ENCODE measurements around the gene FGD4.

FGD4 gene

GRCh38 chr12:32546272-32546671 is 146.9 kb downstream of the FGD4 start:
- no peak overlapping the region for H2AFZ ChIP-seq
- no peaks in the 10 kb centered on the region for H3K36me3 ChIP-seq (ENCODE audit: control insufficient read depth, insufficient read depth, low read length)
- H3K4me1 ChIP-seq: peaks cover 61% of the 10 kb centered on the region
- no peak for TF ChIP-seq CTCF (IDR thresholded peaks at IDR 0.05)
- peaks cover 24% of the 10 kb centered on the region for H3K79me2 ChIP-seq
- H3K9me3 ChIP-seq (ENCODE audit: control insufficient read depth, low read length): no peaks in the 10 kb centered on the region
- H3K4me2 ChIP-seq (ENCODE audit: low read length): peak overlapping the region; percentile 18
- H3K27me3 ChIP-seq (ENCODE audit: control insufficient read depth, insufficient read depth, low read length): no peaks in the 10 kb centered on the region
- no peak overlapping the region for H3K9ac ChIP-seq
- H3K27ac ChIP-seq: peak overlapping the region; percentile 58
- H3K4me3 ChIP-seq (ENCODE audit: low read depth, low read length): no peak overlapping the region

GRCh38 chr12:32548691-32549281 is 149.4 kb downstream of the FGD4 start:
- H3K9ac ChIP-seq: no peak overlapping the region
- no peaks in the 10 kb centered on the region for H3K27me3 ChIP-seq (ENCODE audit: control insufficient read depth, insufficient read depth, low read length)
- H3K4me3 ChIP-seq (ENCODE audit: low read depth, low read length): no peak overlapping the region
- TF ChIP-seq CTCF (IDR thresholded peaks at IDR 0.05): no peak
- peak overlapping the region; percentile 69 for H3K27ac ChIP-seq
- H3K9me3 ChIP-seq (ENCODE audit: control insufficient read depth, low read length): no peaks in the 10 kb centered on the region
- H3K4me2 ChIP-seq (ENCODE audit: low read length): peak overlapping the region; percentile 5
- H2AFZ ChIP-seq: peak overlapping the region; percentile 58
- peaks cover 43% of the 10 kb centered on the region for H3K4me1 ChIP-seq
- no peaks in the 10 kb centered on the region for H3K36me3 ChIP-seq (ENCODE audit: control insufficient read depth, insufficient read depth, low read length)
- peaks cover 27% of the 10 kb centered on the region for H3K79me2 ChIP-seq

GRCh38 chr12:32549675-32550079 is 150.3 kb downstream of the FGD4 start:
- H3K9ac ChIP-seq: no peak overlapping the region
- H3K27ac ChIP-seq: peak overlapping the region; percentile 69
- peak overlapping the region; percentile 58 for H2AFZ ChIP-seq
- H3K27me3 ChIP-seq (ENCODE audit: control insufficient read depth, insufficient read depth, low read length): no peaks in the 10 kb centered on the region
- no peak overlapping the region for H3K4me3 ChIP-seq (ENCODE audit: low read depth, low read length)
- peaks cover 22% of the 10 kb centered on the region for H3K79me2 ChIP-seq
- H3K4me1 ChIP-seq: peaks cover 43% of the 10 kb centered on the region
- no peaks in the 10 kb centered on the region for H3K9me3 ChIP-seq (ENCODE audit: control insufficient read depth, low read length)
- TF ChIP-seq CTCF (IDR thresholded peaks at IDR 0.05): no peak
- no peaks in the 10 kb centered on the region for H3K36me3 ChIP-seq (ENCODE audit: control insufficient read depth, insufficient read depth, low read length)
- peak overlapping the region; percentile 5 for H3K4me2 ChIP-seq (ENCODE audit: low read length)

GRCh38 chr12:32551058-32551457 is 151.7 kb downstream of the FGD4 start:
- H3K4me3 ChIP-seq (ENCODE audit: low read depth, low read length): no peak overlapping the region
- H3K9me3 ChIP-seq (ENCODE audit: control insufficient read depth, low read length): no peaks in the 10 kb centered on the region
- no peak overlapping the region for H3K27ac ChIP-seq
- H3K9ac ChIP-seq: no peak overlapping the region
- H3K27me3 ChIP-seq (ENCODE audit: control insufficient read depth, insufficient read depth, low read length): no peaks in the 10 kb centered on the region
- no peak overlapping the region for H3K4me2 ChIP-seq (ENCODE audit: low read length)
- no peak for TF ChIP-seq CTCF (IDR thresholded peaks at IDR 0.05)
- H3K36me3 ChIP-seq (ENCODE audit: control insufficient read depth, insufficient read depth, low read length): no peaks in the 10 kb centered on the region
- peaks cover 39% of the 10 kb centered on the region for H3K4me1 ChIP-seq
- H2AFZ ChIP-seq: no peak overlapping the region
- H3K79me2 ChIP-seq: peaks cover 22% of the 10 kb centered on the region

- Histone ChIP-seq H3K27ac (no peak overlapping the region), H3K27me3 (ENCODE audit: control insufficient read depth, insufficient read depth, low read length) (no peaks in the 10 kb centered on the region), H3K4me3 (ENCODE audit: low read depth, low read length) (no peak overlapping the region), H3K36me3 (ENCODE audit: control insufficient read depth, insufficient read depth, low read length) (no peaks in the 10 kb centered on the region), H3K9ac (no peak overlapping the region), H3K79me2 (peaks cover 7% of the 10 kb centered on the region), H3K4me2 (ENCODE audit: low read length) (peak overlapping the region; percentile 21), H3K4me1 (peaks cover 12% of the 10 kb centered on the region), H3K9me3 (ENCODE audit: control insufficient read depth, low read length) (no peaks in the 10 kb centered on the region), H2AFZ (no peak overlapping the region)
- no peak for TF ChIP-seq CTCF (IDR thresholded peaks at IDR 0.05)
Measured at GRCh38 chr12:32558903-32559302, 159.5 kb downstream of the FGD4 start.

All from parathyroid adenoma (tissue), 2 donors.